ENCODE results near the gene SMIM23.

GRCh38 chr5:171743436-171744076, 42.1 kb upstream of the SMIM23 start:
- TF ChIP-seq HOXA7 (CRISPR knock-in tag; IDR thresholded peaks at IDR 0.05; ENCODE audit: borderline replicate concordance) (no peak), ZNF645 (tag by site-specific recombination; IDR thresholded peaks at IDR 0.05) (no peak), CTCF (tag by site-specific recombination; IDR thresholded peaks at IDR 0.05) (no peak), ZNF707 (tag by site-specific recombination; IDR thresholded peaks at IDR 0.05) (no peak), REST (tag by site-specific recombination; IDR thresholded peaks at IDR 0.05) (no peak), PRDM10 (tag by site-specific recombination; IDR thresholded peaks at IDR 0.05) (no peak), ZNF157 (tag by site-specific recombination; IDR thresholded peaks at IDR 0.05) (no peak), ZNF18 (tag by site-specific recombination; IDR thresholded peaks at IDR 0.05) (no peak), INSM2 (tag by site-specific recombination; IDR thresholded peaks at IDR 0.05) (no peak)

Measured in HEK293 (cell line).